ENCODE data around the gene RELN. TPM values are rescaled to one million over a fixed set of nuclear protein-coding genes. Genes with fewer than 3 reads are reported as not detected.

The RELN gene
- total RNA-seq, 1 experiment from 2014 or later, result 8.0 TPM

GRCh38 chr7:103879928-103880600, 109.4 kb downstream of the RELN start:
- Histone ChIP-seq H3K4me1 (ENCODE audit: insufficient read depth, low read length) (no peaks in the 10 kb centered on the region), H3K4me3 (ENCODE audit: low read length) (no peak overlapping the region), H3K9me2 (replicated peaks; ENCODE audit: low read length) (no peaks in the 10 kb centered on the region), H3K36me3 (ENCODE audit: low read depth, low read length) (no peaks in the 10 kb centered on the region), H3K9ac (ENCODE audit: low read length) (no peak overlapping the region), H2AFZ (ENCODE audit: low read length) (no peak overlapping the region), H3F3A (ENCODE audit: low read length, unreplicated experiment) (no peaks in the 10 kb centered on the region), H3K79me2 (ENCODE audit: low read length) (no peaks in the 10 kb centered on the region), H3K27me3 (ENCODE audit: low read length) (no peaks in the 10 kb centered on the region), H3K27ac (ENCODE audit: low read length) (no peak overlapping the region), H3K4me2 (ENCODE audit: low read length) (no peak overlapping the region), H3K9me3 (ENCODE audit: low read length) (no peaks in the 10 kb centered on the region), H4K20me1 (ENCODE audit: low read length) (no peaks in the 10 kb centered on the region)
- POLR2A ChIA-PET (ENCODE audit: unreplicated experiment), result no interaction called here
- CTCF ChIA-PET, result interaction anchor here (1.0 kb wide), 1 partner anchor 305 kb away, joined by 3 read pairs; no protein-coding TSS in a partner anchor
- no peak for DNase-seq
- ATAC-seq, result no peak
- intact Hi-C loops (cut with micrococcal nuclease), result no loop called here
- TF ChIP-seq EZH2 (IDR thresholded peaks at IDR 0.05; ENCODE audit: low read length, unreplicated experiment), result no peak
- TF ChIP-seq, protein P1, sequence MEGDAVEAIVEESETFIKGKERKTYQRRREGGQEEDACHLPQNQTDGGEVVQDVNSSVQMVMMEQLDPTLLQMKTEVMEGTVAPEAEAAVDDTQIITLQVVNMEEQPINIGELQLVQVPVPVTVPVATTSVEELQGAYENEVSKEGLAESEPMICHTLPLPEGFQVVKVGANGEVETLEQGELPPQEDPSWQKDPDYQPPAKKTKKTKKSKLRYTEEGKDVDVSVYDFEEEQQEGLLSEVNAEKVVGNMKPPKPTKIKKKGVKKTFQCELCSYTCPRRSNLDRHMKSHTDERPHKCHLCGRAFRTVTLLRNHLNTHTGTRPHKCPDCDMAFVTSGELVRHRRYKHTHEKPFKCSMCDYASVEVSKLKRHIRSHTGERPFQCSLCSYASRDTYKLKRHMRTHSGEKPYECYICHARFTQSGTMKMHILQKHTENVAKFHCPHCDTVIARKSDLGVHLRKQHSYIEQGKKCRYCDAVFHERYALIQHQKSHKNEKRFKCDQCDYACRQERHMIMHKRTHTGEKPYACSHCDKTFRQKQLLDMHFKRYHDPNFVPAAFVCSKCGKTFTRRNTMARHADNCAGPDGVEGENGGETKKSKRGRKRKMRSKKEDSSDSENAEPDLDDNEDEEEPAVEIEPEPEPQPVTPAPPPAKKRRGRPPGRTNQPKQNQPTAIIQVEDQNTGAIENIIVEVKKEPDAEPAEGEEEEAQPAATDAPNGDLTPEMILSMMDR (conservative IDR thresholded peaks at IDR 0.05; ENCODE audit: low read depth, low read length), result no peak
- no peak for TF ChIP-seq EZH2phosphoT487 (IDR thresholded peaks at IDR 0.05; ENCODE audit: borderline replicate concordance, low read length)
- BruUV-seq (replicated peaks), result no TSS peak

GRCh38 chr7:103879411-103879810, 110.0 kb downstream of the RELN start:
- BruUV-seq (replicated peaks), result no TSS peak
- ATAC-seq (no peak), DNase-seq (no peak)
- H3K4me3 ChIP-seq (ENCODE audit: low read length), result no peak overlapping the region
- no peaks in the 10 kb centered on the region for H3K4me1 ChIP-seq (ENCODE audit: insufficient read depth, low read length)
- H3K36me3 ChIP-seq (ENCODE audit: low read depth, low read length), result no peaks in the 10 kb centered on the region
- no peak for TF ChIP-seq EZH2phosphoT487 (IDR thresholded peaks at IDR 0.05; ENCODE audit: borderline replicate concordance, low read length)
- TF ChIP-seq EZH2 (IDR thresholded peaks at IDR 0.05; ENCODE audit: low read length, unreplicated experiment), result no peak
- TF ChIP-seq, protein P1 (conservative IDR thresholded peaks at IDR 0.05; ENCODE audit: low read depth, low read length), result no peak
- no peak overlapping the region for H3K9ac ChIP-seq (ENCODE audit: low read length)
- no peaks in the 10 kb centered on the region for H3K9me2 ChIP-seq (replicated peaks; ENCODE audit: low read length)
- CTCF ChIA-PET, result interaction anchor here (1.0 kb wide), 1 partner anchor 304 kb away, joined by 3 read pairs; no protein-coding TSS in a partner anchor
- H3K9me3 ChIP-seq (ENCODE audit: low read length), result no peaks in the 10 kb centered on the region
- no peak overlapping the region for H2AFZ ChIP-seq (ENCODE audit: low read length)
- H3F3A ChIP-seq (ENCODE audit: low read length, unreplicated experiment), result no peaks in the 10 kb centered on the region
- H3K4me2 ChIP-seq (ENCODE audit: low read length), result no peak overlapping the region
- POLR2A ChIA-PET (ENCODE audit: unreplicated experiment), result no interaction called here
- H3K27me3 ChIP-seq (ENCODE audit: low read length), result no peaks in the 10 kb centered on the region
- no peaks in the 10 kb centered on the region for H4K20me1 ChIP-seq (ENCODE audit: low read length)
- intact Hi-C loops (cut with micrococcal nuclease), result no loop called here
- no peaks in the 10 kb centered on the region for H3K79me2 ChIP-seq (ENCODE audit: low read length)
- H3K27ac ChIP-seq (ENCODE audit: low read length), result no peak overlapping the region

DNA sequence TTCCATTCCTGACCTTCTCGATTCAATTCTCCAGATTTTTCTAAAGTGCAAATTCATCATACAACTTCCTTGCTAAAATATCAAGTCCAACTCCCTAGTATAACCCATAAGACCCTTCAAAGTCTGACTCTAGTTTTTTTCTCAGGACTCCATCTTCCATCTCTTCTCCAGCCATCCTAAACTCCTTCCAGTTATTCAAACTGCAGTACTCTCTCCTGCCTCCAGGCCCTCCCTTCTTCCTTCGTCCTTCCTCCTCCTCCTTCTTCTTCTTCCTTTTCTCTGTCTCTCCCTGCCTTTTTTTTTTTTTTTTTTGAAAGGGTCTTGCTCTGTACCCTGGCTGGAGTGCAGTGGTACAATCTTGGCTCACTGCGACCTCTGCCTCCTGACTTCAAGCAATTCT, 111.9 kb downstream of the RELN start:
- Histone ChIP-seq H3K4me2 (ENCODE audit: low read length) (no peak overlapping the region), H3K9me3 (ENCODE audit: low read length) (no peaks in the 10 kb centered on the region), H3K9me2 (replicated peaks; ENCODE audit: low read length) (no peaks in the 10 kb centered on the region), H3F3A (ENCODE audit: low read length, unreplicated experiment) (no peaks in the 10 kb centered on the region), H3K9ac (ENCODE audit: low read length) (no peak overlapping the region), H2AFZ (ENCODE audit: low read length) (no peak overlapping the region), H4K20me1 (ENCODE audit: low read length) (no peaks in the 10 kb centered on the region), H3K27ac (ENCODE audit: low read length) (no peak overlapping the region), H3K4me1 (ENCODE audit: insufficient read depth, low read length) (no peaks in the 10 kb centered on the region), H3K79me2 (ENCODE audit: low read length) (no peaks in the 10 kb centered on the region), H3K36me3 (ENCODE audit: low read depth, low read length) (no peaks in the 10 kb centered on the region), H3K27me3 (ENCODE audit: low read length) (no peaks in the 10 kb centered on the region), H3K4me3 (ENCODE audit: low read length) (no peak overlapping the region)
- no peak for DNase-seq
- CTCF ChIA-PET, result no interaction called here
- no TSS peak for BruUV-seq (replicated peaks)
- POLR2A ChIA-PET (ENCODE audit: unreplicated experiment), result no interaction called here
- ATAC-seq, result no peak
- intact Hi-C loops (cut with micrococcal nuclease), result no loop called here
- TF ChIP-seq EZH2 (IDR thresholded peaks at IDR 0.05; ENCODE audit: low read length, unreplicated experiment), result no peak
- TF ChIP-seq, protein P1 (conservative IDR thresholded peaks at IDR 0.05; ENCODE audit: low read depth, low read length), result no peak
- TF ChIP-seq EZH2phosphoT487 (IDR thresholded peaks at IDR 0.05; ENCODE audit: borderline replicate concordance, low read length), result no peak
